GM23248 (cell line): Measurements from ENCODE around the gene PODXL. TPM values are rescaled to one million over a fixed set of nuclear protein-coding genes. Genes with fewer than 3 reads are reported as not detected.

Source experiments
- DNase-seq: peaks from one replicate; pipeline ENCODE4 v3.0.0-alpha.2; 2015
- H2AFZ ChIP-seq: fragments of 200-600 bp; sonication (generic); 2 replicates; pipeline ENCODE4 v1.6.1; 2016; ENCODE audit warnings: antibody characterized with exemption
- H3F3A ChIP-seq: fragments of 200-600 bp; sonication (generic); 2 replicates; pipeline ENCODE4 v1.6.1; 2016; ENCODE audit warnings: mild to moderate bottlenecking, antibody characterized with exemption, mixed run types; ENCODE audit not compliant: insufficient read depth
- H3K27ac ChIP-seq: fragments of 200-600 bp; sonication (generic); 2 replicates; pipeline ENCODE4 v1.5.1; 2016; ENCODE audit warnings: mild to moderate bottlenecking
- H3K27me3 ChIP-seq: fragments of 200-600 bp; sonication (generic); replicated peaks from 2 replicates; pipeline ENCODE4 v1.6.1; 2016; ENCODE audit warnings: mild to moderate bottlenecking; ENCODE audit not compliant: insufficient read depth
- H3K36me3 ChIP-seq: fragments of 200-600 bp; sonication (generic); 2 replicates; pipeline ENCODE4 v1.6.1; 2016; ENCODE audit warnings: low read depth, mild to moderate bottlenecking
- H3K4me1 ChIP-seq: fragments of 200-600 bp; sonication (generic); 2 replicates; pipeline ENCODE4 v1.6.1; 2016; ENCODE audit warnings: mild to moderate bottlenecking; ENCODE audit not compliant: insufficient read depth
- H3K4me2 ChIP-seq: fragments of 200-600 bp; sonication (generic); one replicate; pipeline ENCODE4 v1.6.1; 2016; ENCODE audit warnings: mild to moderate bottlenecking; ENCODE audit not compliant: unreplicated experiment
- H3K4me3 ChIP-seq: fragments of 200-600 bp; sonication (generic); 2 replicates; pipeline ENCODE4 v1.5.1; 2016; ENCODE audit warnings: mild to moderate bottlenecking
- H3K79me2 ChIP-seq: fragments of 200-600 bp; sonication (generic); 2 replicates; pipeline ENCODE4 v1.6.1; 2016; ENCODE audit warnings: mild to moderate bottlenecking; ENCODE audit not compliant: insufficient read depth
- H3K9ac ChIP-seq: fragments of 200-600 bp; sonication (generic); 2 replicates; pipeline ENCODE4 v1.6.1; 2016; ENCODE audit warnings: mild to moderate bottlenecking
- H3K9me2 ChIP-seq: fragments of 200-600 bp; sonication (generic); 2 replicates; pipeline ENCODE4 v1.6.1; 2016; ENCODE audit warnings: mixed run types, mild to moderate bottlenecking, moderate library complexity; ENCODE audit not compliant: insufficient read depth
- H3K9me3 ChIP-seq: fragments of 200-600 bp; sonication (generic); one replicate; pipeline ENCODE4 v1.6.1; 2017; ENCODE audit warnings: low read depth
- H4K20me1 ChIP-seq: fragments of 200-600 bp; sonication (generic); 2 replicates; pipeline ENCODE4 v1.6.0; 2016; ENCODE audit not compliant: insufficient read depth
- EZH2 ChIP-seq: fragments of 200-600 bp; sonication (generic); IDR thresholded peaks from 2 replicates; pipeline ENCODE4 v1.6.1; 2018; ENCODE audit warnings: antibody characterized with exemption, mild to moderate bottlenecking; ENCODE audit not compliant: insufficient read depth, poor library complexity, severe bottlenecking
- EZH2phosphoT487 ChIP-seq: fragments of 200-600 bp; sonication (generic); IDR thresholded peaks from 2 replicates; pipeline ENCODE4 v1.6.1; 2018; ENCODE audit warnings: antibody characterized with exemption, moderate library complexity, mild to moderate bottlenecking, low read depth; ENCODE audit not compliant: insufficient read depth
- WGBS, 2 experiments: methylation state at CpG; one replicate each; pipeline ENCODE4 v1.1.6; 2015 to 2017; ENCODE audit warnings: low lambda C conversion rate in 2 of 2, low coverage in 1 of 2; ENCODE audit errors: missing lambda C conversion rate in 2 of 2; 5-methylcytosine and 5-hydroxymethylcytosine counted together
- in situ Hi-C: fragments of 300-500 bp; cut with MboI; formaldehyde crosslinking; loops from 2 replicates; pipeline ENCODE4 v1.15.0; 2020
- polyA plus RNA-seq: library from polyadenylated mRNA; unstranded; fragments of >200 nt; fragmentation: Nextera tagmentation; extraction: Ambion mirVana; gene quantifications from 2 replicates; pipeline ENCODE4 v1.2.1, GENCODE V29; 2016
- total RNA-seq: library from RNA; depleted of rRNA; stranded (reverse); fragments of >200 nt; shearing (Covaris generic); gene quantifications from 2 replicates; pipeline ENCODE4 v1.2.3, GENCODE V29; 2014

The PODXL gene
- total and polyA plus RNA-seq, 2 experiments from 2014 or later: 33.6 to 50.1 TPM

DNA sequence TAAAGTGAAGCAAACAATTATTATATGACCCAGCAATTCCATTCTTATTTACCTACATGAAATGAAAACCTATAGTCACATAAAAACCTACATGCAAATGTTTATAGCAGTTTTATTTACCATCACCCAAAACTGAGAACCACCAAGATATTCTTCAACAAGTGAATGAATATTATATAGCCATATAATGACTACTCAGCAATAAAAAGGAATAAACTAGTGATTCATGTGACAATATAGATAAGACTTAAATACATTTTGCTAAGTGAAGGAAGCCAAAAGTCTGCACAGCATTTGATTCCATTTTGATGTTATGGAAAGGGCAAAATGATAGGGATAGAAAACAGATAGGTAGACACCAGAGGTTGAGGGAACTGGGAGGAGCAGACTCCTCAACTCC lies 31.7 kb downstream of the PODXL start:
- H3K4me1 ChIP-seq: peaks cover 14% of the 10 kb centered on the region
- no peak overlapping the region for H3K27ac ChIP-seq
- no peaks in the 10 kb centered on the region for H3K9me2 ChIP-seq
- no peaks in the 10 kb centered on the region for H3K9me3 ChIP-seq
- TF ChIP-seq EZH2phosphoT487: no peak
- no peak for TF ChIP-seq EZH2
- peaks cover 45% of the 10 kb centered on the region for H3F3A ChIP-seq
- H3K36me3 ChIP-seq: no peaks in the 10 kb centered on the region
- no peak overlapping the region for H3K4me3 ChIP-seq
- DNase-seq: no peak
- no peaks in the 10 kb centered on the region for H3K27me3 ChIP-seq
- H4K20me1 ChIP-seq: no peaks in the 10 kb centered on the region; the same call in 1 of the 2 replicates
- no peak overlapping the region for H3K4me2 ChIP-seq
- no peak overlapping the region for H3K9ac ChIP-seq
- in situ Hi-C loops: no loop called here
- H3K79me2 ChIP-seq: peaks cover 100% of the 10 kb centered on the region
- no peak overlapping the region for H2AFZ ChIP-seq

DNA sequence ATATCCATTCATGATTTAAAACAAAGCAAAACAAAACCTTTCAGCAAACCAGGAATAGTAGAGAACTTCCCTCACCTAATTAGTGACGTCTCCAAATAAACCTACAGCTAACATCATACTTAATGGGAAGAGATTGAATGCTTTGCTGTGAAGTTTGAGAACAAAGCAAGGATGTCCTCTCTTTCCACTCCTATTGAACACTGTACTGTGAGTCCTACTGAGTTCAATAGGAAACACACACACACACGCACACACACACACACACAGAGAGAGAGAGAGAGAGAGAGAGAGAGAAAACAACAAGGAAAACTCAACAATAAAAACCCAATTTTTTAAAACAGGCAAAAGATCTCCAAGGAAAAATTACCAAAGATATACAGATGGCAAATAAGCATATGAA lies 32.3 kb downstream of the PODXL start:
- WGBS, 2 experiments: 71% methylated on average over 2 of the region's 2 CpGs
- peaks cover 100% of the 10 kb centered on the region for H3K79me2 ChIP-seq
- no peaks in the 10 kb centered on the region for H3K9me3 ChIP-seq
- no peak overlapping the region for H3K27ac ChIP-seq
- no peaks in the 10 kb centered on the region for H3K36me3 ChIP-seq
- no peak overlapping the region for H3K4me2 ChIP-seq
- H3F3A ChIP-seq: peaks cover 45% of the 10 kb centered on the region
- no peak overlapping the region for H3K9ac ChIP-seq
- no peaks in the 10 kb centered on the region for H3K9me2 ChIP-seq
- TF ChIP-seq EZH2phosphoT487: no peak
- TF ChIP-seq EZH2: no peak
- no peak for DNase-seq
- no peak overlapping the region for H3K4me3 ChIP-seq
- no peak overlapping the region for H2AFZ ChIP-seq
- peaks cover 2% of the 10 kb centered on the region; the same call in 1 of the 2 replicates for H4K20me1 ChIP-seq
- in situ Hi-C loops: no loop called here
- H3K27me3 ChIP-seq: no peaks in the 10 kb centered on the region
- H3K4me1 ChIP-seq: peaks cover 14% of the 10 kb centered on the region

DNA sequence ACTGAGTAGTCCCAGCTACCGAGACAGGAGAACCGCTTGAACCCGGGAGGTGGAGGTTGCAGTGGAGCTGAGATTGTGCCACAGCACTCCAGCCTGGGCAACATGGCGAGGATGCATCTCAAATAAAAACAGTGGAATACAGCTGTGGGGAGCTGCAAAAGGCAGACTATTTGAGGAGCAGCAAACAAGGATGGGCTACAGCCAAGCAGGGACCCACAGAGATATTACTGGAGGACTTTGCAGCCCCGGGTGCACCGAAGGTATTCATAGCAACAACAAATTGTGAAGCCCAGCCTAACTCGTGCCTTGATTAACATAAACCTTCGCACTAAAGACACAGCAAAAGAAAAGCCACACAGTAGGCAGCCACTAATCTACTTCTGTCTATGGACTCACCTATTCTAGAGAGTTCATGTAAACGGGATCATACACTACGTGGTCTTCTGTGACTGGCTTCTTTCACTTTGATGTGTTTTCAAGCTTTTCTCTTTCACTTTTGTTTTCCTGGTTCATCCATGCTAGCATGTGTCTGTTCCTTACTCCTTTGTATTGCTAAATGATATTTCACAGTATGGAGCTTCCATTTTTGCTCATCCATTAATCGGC lies 34.0 kb downstream of the PODXL start:
- Histone ChIP-seq H3K9ac (0 out of 2 replicates have a peak overlapping the region, but pooled peaks have one; percentile 13), H3K36me3 (no peaks in the 10 kb centered on the region), H3K79me2 (peaks cover 100% of the 10 kb centered on the region), H2AFZ (peak overlapping the region; percentile 66), H4K20me1 (peaks cover 4% of the 10 kb centered on the region; the same call in 1 of the 2 replicates), H3F3A (peaks cover 37% of the 10 kb centered on the region), H3K9me2 (no peaks in the 10 kb centered on the region), H3K4me1 (peaks cover 14% of the 10 kb centered on the region), H3K27ac (no peak overlapping the region; the same call in 1 of the 2 replicates), H3K4me2 (peak overlapping the region; percentile 65), H3K27me3 (no peaks in the 10 kb centered on the region), H3K9me3 (no peaks in the 10 kb centered on the region), H3K4me3 (peak overlapping the region; percentile 35)
- in situ Hi-C loops: no loop called here
- WGBS, 2 experiments: 68 to 72% methylated on average over 11 of the region's 11 CpGs
- TF ChIP-seq EZH2phosphoT487: no peak
- no peak for TF ChIP-seq EZH2
- no peak for DNase-seq

DNA sequence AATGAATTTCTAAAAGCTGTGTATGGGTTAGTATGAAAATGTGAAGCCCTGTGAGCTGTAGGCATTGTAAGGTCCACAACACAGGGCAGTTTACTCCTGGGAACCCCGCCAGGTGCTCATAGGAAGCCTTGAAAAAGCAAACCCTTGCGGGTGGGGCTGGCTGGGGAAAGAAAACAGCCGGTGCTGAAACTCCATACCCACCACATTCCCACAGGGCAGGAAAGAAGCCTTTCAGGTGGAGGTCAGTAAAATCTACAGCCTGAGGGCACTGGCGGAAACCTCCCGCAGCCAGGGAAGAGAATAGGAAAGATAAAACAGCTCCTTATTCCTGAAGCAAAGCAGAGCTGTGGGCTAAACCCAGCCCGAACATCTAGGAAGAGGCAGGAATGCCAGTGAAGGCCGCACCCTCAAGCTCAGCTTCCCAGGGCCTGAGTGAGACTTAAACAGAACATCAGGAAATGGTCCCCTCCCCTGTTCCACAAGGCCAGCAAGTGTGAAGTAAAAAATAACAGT lies 34.7 kb downstream of the PODXL start:
- no peak overlapping the region for H3K27ac ChIP-seq
- peak overlapping the region; percentile 12 for H3K4me2 ChIP-seq
- H3K36me3 ChIP-seq: no peaks in the 10 kb centered on the region
- H3K79me2 ChIP-seq: peaks cover 100% of the 10 kb centered on the region
- TF ChIP-seq EZH2phosphoT487 (no peak), EZH2 (no peak)
- WGBS, 2 experiments: 67% methylated on average over 7 of the region's 7 CpGs
- no peaks in the 10 kb centered on the region for H3K9me2 ChIP-seq
- H3K4me3 ChIP-seq: no peak overlapping the region
- in situ Hi-C loops: no loop called here
- H3F3A ChIP-seq: peaks cover 32% of the 10 kb centered on the region
- peaks cover 4% of the 10 kb centered on the region; the same call in 1 of the 2 replicates for H4K20me1 ChIP-seq
- DNase-seq: peak; percentile 48
- H3K4me1 ChIP-seq: peaks cover 14% of the 10 kb centered on the region
- H3K27me3 ChIP-seq: no peaks in the 10 kb centered on the region
- peak overlapping the region; percentile 66 for H2AFZ ChIP-seq
- no peak overlapping the region for H3K9ac ChIP-seq
- H3K9me3 ChIP-seq: no peaks in the 10 kb centered on the region
